AG04450 (cell line): ENCODE results near the gene ARPP19. TPM values are rescaled to one million over a fixed set of nuclear protein-coding genes. Genes with fewer than 3 reads are reported as not detected.

Source experiments
- CTCF ChIA-PET: fragments of 300-600, 350-600 bp; formaldehyde crosslinking; extraction: SDS; loops from one replicate; lab custom pipeline; 2022; ENCODE audit warnings: antibody characterized with exemption, inconsistent platforms; lab: Charles Lee
- POLR2A ChIA-PET: fragments of 350-600 bp; formaldehyde crosslinking; extraction: SDS; loops from one replicate; lab custom pipeline; 2021; ENCODE audit warnings: antibody characterized with exemption, inconsistent platforms; lab: Yijun Ruan, JAX
- DNase-seq: peaks from one replicate; pipeline ENCODE4 v3.0.0-alpha.2; 2011; ENCODE audit warnings: low read depth, low spot score
- H3K27ac ChIP-seq: one replicate; pipeline ENCODE4 v1.5.1; 2012; ENCODE audit warnings: low read depth, low read length, control low read depth
- H3K27me3 ChIP-seq: one replicate; pipeline ENCODE4 v1.6.0; 2012; ENCODE audit warnings: low read length; ENCODE audit not compliant: control insufficient read depth, insufficient read depth
- H3K4me3 ChIP-seq: 2 replicates; pipeline ENCODE4 v1.5.1; 2011; ENCODE audit warnings: mild to moderate bottlenecking, low read depth, low read length, control low read depth
- H3K9me3 ChIP-seq: 2 replicates; pipeline ENCODE4 v1.5.1; 2012; ENCODE audit warnings: low read length; ENCODE audit not compliant: control insufficient read depth, insufficient read depth
- polyA plus RNA-seq: library from polyadenylated mRNA; depleted of rRNA; stranded (reverse); fragments of >200 nt; gene quantifications from 2 replicates; pipeline ENCODE4 v1.2.3, GENCODE V29; 2011
- TF ChIP-seq, protein P1 (sequence below): IDR thresholded peaks from 2 replicates; pipeline ENCODE4 v1.5.1; 2011; ENCODE audit warnings: low read depth, low read length, control low read depth, inconsistent platforms

Gene ARPP19
- polyA plus RNA-seq, 1 experiment = 86.3 TPM

- H3K27me3 ChIP-seq = peaks cover 2% of the 10 kb centered on the region
- no peak for DNase-seq
- ChIA-PET POLR2A (no interaction called here), CTCF (interaction anchor here (0.6 to 1.1 kb wide), 2 partner anchors 126 to 152 kb away, joined by 3 to 5 read pairs; partner anchors contain the start of gene ATOSA)
- no peak overlapping the region for H3K27ac ChIP-seq
- TF ChIP-seq, protein P1, sequence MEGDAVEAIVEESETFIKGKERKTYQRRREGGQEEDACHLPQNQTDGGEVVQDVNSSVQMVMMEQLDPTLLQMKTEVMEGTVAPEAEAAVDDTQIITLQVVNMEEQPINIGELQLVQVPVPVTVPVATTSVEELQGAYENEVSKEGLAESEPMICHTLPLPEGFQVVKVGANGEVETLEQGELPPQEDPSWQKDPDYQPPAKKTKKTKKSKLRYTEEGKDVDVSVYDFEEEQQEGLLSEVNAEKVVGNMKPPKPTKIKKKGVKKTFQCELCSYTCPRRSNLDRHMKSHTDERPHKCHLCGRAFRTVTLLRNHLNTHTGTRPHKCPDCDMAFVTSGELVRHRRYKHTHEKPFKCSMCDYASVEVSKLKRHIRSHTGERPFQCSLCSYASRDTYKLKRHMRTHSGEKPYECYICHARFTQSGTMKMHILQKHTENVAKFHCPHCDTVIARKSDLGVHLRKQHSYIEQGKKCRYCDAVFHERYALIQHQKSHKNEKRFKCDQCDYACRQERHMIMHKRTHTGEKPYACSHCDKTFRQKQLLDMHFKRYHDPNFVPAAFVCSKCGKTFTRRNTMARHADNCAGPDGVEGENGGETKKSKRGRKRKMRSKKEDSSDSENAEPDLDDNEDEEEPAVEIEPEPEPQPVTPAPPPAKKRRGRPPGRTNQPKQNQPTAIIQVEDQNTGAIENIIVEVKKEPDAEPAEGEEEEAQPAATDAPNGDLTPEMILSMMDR = no peak
- H3K4me3 ChIP-seq = peak overlapping the region; percentile 77
- H3K9me3 ChIP-seq = no peaks in the 10 kb centered on the region
These were observed 40.8 kb downstream of the ARPP19 start for GRCh38 chr15:52527911-52528563.

- H3K27ac ChIP-seq = no peak overlapping the region
- no peak for DNase-seq
- CTCF ChIA-PET = interaction anchor here (1.1 kb wide), 1 partner anchor 152 kb away, joined by 5 read pairs; the partner anchor contains the start of gene ATOSA
- no peaks in the 10 kb centered on the region for H3K9me3 ChIP-seq
- TF ChIP-seq, protein P1 = no peak
- POLR2A ChIA-PET = no interaction called here
- peaks cover 2% of the 10 kb centered on the region for H3K27me3 ChIP-seq
- H3K4me3 ChIP-seq = peak overlapping the region; percentile 77
These were observed 41.5 kb downstream of the ARPP19 start for GRCh38 chr15:52527196-52527910.

GRCh38 chr15:52524223-52525136 is 44.4 kb downstream of the ARPP19 start:
- no peak for DNase-seq
- no peaks in the 10 kb centered on the region for H3K27me3 ChIP-seq
- ChIA-PET CTCF (interaction anchor here (0.6 to 2.1 kb wide), 3 partner anchors 95 to 268 kb away, joined by 3 to 6 read pairs (median 5); no protein-coding TSS in a partner anchor), POLR2A (no interaction called here)
- no peak overlapping the region for H3K27ac ChIP-seq
- no peak overlapping the region for H3K4me3 ChIP-seq
- no peaks in the 10 kb centered on the region for H3K9me3 ChIP-seq
- TF ChIP-seq, protein P1 = no peak

DNA sequence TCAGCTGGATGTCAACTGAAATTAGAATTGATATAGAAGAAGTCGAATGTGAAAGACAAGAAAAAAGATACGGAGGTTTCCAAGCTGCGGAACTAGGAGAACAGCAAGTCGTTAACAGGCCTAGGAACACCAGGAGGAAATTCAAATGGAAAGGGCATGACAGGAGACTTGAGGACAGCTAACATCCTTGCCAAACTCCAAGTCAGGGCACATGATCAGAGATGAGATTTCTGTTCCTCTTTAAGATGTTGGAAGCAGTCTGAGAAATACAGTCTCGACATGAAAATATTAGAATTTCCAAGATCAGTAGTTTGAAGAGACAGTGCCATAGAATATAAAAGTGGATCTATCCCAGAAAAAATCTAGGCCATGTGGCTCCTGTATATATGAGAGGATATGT is 45.2 kb downstream of the ARPP19 start:
- TF ChIP-seq, protein P1 = no peak
- H3K27ac ChIP-seq = peak overlapping the region; percentile 22
- POLR2A ChIA-PET = interaction anchor here (0.8 kb wide), 1 partner anchor 27 kb away, joined by 3 read pairs; no protein-coding TSS in a partner anchor

More for the DNA sequence above, 45.2 kb downstream of the ARPP19 start:
- Histone ChIP-seq H3K27me3 (no peaks in the 10 kb centered on the region), H3K4me3 (no peak overlapping the region), H3K9me3 (no peaks in the 10 kb centered on the region)
- no peak for DNase-seq
- CTCF ChIA-PET = interaction anchor here (0.8 to 2.1 kb wide), 2 partner anchors 31 to 212 kb away, joined by 3 to 6 read pairs; no protein-coding TSS in a partner anchor
